ENCODE data around the gene KIFC1.
"Not testable (repeated sequence)": the region's sequence is repeated elsewhere in the genome, so short reads cannot be mapped to it uniquely, and the experiment has no call there.

Gene KIFC1

DNA sequence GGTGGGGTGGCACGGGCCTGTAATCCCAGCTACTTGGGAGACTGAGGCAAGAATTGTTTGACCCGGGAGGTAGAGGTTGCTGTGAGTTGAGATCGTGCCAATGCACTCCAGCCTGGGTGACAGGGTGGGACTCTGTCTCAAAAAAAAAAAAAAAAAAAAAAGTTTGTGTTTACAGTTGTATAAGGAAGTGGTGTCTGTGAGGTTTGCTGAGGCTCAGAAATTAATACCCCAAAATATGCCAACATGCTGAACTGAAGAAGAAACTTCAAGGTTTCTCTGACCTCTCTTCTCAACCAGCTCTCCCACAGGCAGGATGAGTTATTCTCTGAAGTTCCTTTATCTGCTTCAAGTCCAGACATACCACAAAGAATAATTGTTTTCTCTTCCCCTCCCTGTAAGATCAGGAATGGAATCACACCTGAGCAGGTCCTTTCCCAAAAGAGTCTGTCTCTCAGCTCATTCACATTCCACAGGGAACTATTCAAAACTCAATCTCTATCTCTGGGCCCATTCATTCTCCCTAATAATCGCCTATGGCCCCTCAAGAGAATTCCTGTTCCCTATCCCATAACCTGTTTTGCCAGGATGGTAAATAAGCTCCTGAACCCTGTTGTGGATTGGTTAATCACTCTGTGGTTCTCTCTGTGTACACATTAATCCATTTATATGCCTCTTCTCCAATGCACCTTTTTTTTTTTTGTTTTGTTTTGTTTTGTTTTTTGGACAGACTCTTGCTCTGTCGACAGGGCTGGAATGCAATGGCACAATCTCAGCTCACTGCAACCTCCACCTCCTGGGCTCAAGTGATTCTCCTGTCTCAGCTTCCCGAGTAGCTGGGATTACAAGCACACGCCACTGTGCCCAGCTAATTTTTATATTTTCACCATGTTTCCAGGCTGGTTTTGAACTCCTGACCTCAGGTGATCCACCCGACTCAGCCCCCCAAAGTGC, 17.4 kb upstream of the KIFC1 start:
- in situ Hi-C loops (cut with MboI; ENCODE audit: low sequenced_read_pairs): no loop called here

DNA sequence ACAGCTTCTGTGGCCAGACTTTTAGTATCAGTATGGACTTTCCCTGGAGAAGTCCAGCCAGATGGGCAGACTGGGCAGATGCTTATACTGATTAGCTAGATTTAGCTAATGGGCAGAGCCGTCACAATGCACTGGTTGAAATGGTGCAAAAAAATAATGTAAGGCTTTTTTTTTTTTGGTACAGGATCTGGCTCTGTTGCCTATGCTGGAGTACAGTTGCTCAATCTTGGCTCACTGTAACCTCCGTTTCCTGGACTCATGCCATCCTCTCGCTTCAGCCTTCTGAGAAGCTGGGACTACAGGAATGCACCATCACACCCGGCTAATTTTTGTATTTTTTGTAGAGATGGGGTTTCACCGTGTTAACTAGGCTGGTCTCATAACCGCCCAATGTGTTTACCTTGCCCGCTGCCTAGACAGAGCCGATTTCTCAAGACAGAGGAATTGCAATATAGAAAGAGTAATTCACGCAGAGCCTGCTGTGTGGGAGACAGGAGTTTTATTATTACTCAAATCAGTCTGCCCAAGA, 16.4 kb upstream of the KIFC1 start:
- in situ Hi-C loops (cut with MboI; ENCODE audit: low sequenced_read_pairs): no loop called here

DNA sequence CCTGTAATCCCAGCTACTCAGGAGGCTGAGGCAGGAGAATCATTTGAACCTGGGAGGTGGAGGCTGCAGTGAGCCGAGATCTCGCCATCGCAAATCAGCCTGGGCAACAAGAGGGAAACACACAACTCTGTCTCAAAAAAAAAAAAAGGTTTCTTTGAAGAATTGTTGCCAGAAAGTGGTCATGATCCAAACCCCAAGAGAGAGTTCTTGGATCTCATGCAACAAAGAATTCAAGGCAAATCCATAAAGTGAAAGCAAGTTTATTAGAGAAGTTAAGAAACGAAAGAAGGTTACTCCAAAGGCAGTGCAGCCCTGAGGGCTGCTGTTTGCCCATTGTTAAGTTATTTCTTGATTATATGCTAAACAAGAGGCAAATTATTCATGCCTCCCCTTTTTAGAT, 14.5 kb upstream of the KIFC1 start:
- in situ Hi-C loops (cut with MboI; ENCODE audit: low sequenced_read_pairs): no loop called here

DNA sequence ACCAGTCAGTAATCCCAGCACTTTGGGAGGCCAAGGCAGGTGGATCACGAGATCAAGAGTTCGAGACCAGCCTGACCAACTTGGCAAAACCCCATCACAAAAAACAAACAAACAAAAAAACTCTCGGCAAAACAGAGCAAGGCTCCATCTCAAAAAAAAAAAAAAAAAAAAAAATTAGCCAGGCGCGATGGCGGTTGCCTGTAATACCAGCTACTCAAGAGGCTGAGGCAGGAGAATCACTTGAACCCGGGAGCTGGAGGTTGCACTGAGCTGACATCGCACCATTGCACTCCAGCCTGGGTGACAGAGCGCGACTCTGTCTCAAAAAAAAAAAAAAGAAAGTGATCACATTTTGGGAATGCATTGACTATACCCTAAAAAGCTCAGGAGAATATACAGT, 12.4 kb upstream of the KIFC1 start:
- in situ Hi-C loops (cut with MboI; ENCODE audit: low sequenced_read_pairs): not testable (repeated sequence)

DNA sequence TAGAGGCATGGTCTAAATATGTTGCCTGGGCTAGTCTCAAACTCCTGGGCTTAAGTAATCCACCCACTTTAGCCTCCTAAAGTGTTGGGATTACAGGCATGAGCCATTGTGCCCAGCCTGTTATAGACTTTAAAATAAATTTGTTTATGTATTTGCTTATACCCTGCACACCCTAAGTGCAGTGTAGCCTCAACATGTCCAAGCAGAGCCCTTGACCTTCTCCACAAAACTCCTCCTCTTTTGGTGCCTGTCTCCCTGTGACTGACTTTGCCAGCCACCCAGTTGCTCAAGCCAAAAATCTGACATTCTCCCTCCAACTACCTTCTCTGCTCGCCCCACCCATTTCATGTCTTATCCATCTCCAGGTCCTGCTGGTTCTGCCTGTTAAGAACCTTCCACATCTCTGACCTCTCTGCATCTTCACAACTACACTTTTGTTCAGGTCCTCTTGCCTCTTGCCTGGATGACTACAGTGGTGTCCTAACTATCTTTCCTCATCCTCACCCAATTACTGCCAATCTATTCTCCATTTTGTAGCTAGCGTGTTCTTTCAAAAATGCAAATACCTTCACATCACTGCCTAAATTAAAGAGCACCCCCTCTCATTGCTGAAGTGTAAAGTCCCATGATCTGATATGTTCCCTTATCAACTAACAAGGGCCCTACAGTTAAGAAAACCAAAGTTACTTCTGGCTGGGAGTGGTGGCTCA, 11.2 kb upstream of the KIFC1 start:
- in situ Hi-C loops (cut with MboI; ENCODE audit: low sequenced_read_pairs): no loop called here

DNA sequence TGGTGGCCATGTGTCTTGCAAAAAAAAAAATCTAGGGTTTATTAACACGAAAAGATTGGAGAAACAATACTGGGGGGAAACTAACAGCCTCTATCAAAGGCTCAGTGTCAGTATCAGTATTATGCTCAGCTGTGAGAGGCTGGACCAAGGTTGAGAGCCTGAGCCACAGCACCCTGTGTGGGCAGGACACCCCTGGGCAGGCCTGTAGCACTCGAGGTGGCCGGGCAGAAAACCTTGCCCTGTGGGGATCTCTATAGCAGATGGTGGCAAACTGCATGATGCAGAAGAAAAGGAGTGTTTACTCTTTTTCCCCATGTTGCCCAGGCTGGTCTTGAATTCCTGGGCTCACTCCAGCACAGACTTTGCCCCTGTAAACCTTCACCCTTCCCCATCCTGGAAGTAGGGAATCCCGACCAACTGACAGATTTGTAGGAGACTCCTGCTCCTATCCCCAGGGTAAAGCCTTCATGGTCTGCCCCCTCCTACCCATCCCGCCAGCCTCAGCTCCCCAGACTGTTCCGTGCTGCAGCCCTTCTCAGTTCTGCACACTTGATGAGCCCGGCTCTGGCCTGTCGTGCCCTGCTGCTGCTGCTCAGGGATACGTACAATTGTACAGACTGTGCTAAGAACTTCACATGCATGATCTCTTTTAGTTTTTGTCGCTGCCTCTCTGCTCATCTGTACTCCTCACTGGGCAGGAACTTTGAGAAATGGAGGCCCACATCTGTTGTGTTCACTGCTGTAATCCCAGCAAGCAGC, 8.0 kb upstream of the KIFC1 start:
- in situ Hi-C loops (cut with MboI; ENCODE audit: low sequenced_read_pairs): no loop called here

DNA sequence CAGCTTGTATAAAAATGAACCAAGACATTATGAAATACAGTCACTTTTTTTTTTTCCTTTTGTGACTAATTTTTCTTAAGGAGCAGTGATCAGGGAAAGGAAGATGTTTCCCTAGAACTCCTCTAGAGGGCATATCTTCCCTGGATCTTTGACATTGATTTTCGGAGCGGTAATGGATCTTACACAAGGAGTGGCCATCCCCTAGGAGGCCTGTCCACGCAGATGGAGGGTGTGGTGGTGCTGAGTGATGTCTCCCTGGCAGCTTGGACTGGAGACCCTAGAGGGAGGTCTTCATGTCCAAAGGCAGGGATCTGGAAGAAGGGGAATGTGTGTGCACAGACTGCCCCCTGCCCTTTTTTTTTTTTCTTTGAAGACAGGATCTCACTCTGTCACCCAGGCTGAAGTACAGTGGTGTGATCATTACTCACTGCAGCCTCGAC, 7.0 kb upstream of the KIFC1 start:
- in situ Hi-C loops (cut with MboI; ENCODE audit: low sequenced_read_pairs): no loop called here

DNA sequence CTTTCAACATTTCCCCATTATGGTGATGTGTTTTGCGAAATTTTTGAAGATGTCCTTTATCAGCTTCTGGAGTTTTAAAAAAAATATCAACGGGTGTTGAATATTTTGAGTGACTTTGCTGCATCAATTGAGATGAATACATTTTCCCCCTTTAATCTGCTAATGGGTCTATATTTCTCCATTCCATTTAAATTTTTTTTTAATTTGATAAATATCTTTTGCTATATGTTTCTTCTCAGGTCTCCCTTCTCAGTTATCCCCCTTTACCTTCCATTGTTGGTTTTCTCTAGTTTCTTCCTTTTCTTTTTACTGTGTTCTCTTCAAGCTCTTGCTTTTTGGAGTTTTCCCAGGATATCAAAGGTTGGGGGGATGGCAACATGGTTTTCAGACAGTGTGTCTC, 1.4 kb upstream of the KIFC1 start:
- in situ Hi-C loops (cut with MboI; ENCODE audit: low sequenced_read_pairs): no loop called here

DNA sequence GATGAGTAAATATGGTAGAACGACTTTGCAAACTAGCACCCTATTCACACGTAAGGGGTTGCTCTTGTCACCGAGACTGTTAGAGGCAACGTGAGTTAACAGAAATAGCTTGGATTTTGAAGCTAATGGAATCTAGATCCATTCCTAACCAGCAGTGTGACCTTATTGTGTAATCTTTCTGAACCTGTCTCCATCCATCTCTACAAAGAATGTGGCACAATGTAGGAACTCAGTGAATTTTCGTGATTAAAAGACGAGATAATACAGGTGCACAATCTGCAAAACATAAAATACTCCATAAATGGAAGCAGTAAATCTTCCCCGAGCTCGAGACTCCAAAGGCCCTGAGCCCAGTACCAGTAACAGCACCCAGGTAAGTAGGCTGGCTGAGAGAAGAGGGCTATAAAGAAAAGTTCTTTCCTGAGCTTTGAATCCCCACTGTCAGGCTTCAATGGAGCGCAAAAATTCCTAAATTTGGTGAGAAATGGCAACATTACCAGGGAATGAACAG, 801 bp upstream of the KIFC1 start:
- in situ Hi-C loops (cut with MboI; ENCODE audit: low sequenced_read_pairs): no loop called here

DNA sequence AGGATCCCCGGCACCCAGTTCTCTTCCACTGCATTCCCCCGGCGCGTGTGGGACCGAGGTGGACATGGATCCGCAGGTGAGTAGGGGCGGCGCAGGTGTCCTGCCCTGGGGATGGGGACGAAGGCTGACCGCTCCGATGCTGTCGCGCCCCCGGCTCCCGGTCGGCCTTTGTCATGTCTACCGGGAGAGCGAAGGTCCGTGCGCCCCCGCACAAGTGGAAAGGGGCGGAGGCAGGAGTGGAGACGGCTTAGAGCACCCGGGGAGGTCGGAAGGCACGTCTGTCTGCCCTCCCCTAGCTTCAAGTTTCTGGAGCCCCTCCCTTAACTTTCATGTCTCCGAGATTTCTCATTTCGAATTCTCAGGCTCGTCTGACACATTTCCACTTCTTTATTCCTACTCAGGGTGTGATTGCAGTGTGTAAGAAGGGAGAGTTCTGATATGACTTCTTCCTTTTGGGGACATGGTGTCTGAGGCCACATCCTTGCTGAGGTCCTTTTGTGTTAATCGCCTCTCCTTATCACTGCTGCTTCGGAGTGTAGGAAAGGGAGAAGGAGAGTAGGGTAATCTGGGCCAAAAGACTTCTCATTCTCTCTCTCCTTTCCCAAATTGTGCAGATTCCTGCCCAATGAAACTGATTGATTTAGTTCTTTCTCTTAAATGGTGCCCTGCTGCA, 435 bp downstream of the KIFC1 start:
- in situ Hi-C loops (cut with MboI; ENCODE audit: low sequenced_read_pairs): no loop called here

DNA sequence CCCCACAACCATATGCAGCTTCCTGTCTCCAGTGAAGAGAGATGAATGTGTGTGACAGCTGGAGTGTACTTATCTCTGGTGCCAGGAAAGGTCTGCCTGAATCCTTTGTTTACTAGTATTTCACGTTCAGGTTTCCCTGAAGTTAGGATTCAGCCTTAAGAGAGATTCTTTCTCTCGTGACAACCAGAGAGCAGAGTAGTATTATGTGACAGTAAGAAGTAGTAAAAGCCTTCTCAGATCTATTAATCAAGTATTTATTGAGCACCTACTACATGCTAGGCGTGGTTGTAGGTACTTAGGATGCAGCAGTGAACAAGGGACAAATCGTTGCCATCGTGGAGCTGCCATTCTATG, 949 bp downstream of the KIFC1 start:
- in situ Hi-C loops (cut with MboI; ENCODE audit: low sequenced_read_pairs): no loop called here

DNA sequence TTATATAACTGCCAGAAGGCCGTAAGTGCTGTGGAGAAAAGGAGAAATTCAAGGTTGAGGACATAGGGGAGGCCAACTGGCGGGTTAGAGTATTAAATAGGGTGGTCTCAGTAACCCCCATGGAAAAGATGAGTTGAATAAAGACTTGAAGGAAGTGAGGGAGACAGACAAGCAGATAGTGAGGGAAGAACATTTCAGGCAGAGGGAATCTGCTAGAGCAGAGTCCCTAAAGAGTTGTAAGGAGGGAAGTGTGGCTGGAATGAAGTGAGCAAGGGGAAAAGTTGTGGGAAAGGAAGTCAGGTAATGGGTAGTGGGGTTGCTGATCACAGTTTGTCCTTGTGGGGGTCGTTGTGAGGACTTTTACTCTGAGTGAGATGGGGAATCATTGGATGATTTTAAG, 1.4 kb downstream of the KIFC1 start:
- in situ Hi-C loops (cut with MboI; ENCODE audit: low sequenced_read_pairs): no loop called here

DNA sequence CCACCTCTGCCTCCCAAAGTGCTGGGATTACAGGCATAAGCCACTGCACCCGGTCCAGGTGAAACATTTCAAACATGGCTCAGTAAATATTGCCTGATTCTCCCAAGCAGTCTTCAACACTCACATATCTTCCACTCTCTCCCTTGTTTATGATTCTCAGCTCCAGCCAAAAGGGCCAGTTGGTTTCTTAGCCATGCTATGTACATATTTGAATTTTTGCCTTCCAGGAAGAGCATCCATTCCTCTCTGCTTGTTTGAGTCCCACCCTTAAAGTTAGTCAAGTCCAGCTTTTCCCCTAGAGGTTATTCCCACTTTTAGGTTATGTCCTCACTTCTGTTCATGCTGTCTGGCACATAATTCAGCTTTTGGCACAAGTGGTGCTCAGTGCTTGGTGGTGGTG, 5.9 kb downstream of the KIFC1 start:
- in situ Hi-C loops (cut with MboI; ENCODE audit: low sequenced_read_pairs): no loop called here

DNA sequence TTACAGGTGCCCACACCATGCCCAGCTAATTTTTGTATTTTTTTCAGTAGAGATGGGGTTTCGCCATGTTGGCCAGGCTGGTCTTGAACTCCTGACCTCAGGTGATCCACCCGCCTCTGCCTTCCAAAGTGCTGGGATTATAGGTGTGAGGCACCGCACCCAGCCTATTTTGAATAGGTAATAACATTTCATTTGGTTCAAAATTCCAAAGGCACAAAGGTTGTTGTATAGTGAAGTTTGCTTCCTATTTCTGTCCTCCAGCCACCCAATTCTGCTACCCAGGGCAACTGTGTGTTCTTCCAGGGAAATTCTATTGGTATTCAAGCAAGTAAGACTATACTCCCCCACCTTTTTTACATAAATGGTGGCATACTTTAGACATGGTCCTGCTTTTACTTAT, 7.0 kb downstream of the KIFC1 start:
- in situ Hi-C loops (cut with MboI; ENCODE audit: low sequenced_read_pairs): not testable (repeated sequence)

DNA sequence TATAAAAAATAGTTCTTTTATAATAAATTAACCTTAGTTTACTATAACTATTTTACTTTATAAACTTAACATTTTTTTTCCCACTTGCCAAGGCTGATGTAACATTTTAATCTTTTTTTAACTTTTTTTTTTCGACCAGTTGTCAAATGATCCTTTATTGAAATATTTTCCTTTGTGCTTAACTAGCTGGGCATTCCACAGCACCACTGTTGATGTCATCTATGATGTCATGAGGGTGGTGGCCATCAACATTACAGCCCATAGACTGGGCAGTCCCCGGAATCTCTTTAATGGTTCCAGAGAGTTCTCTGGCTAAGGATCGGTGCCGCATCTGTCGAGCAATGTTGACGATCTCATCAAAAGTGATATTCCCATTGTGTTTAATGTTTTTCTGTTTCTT, 8.3 kb downstream of the KIFC1 start:
- in situ Hi-C loops (cut with MboI; ENCODE audit: low sequenced_read_pairs): not testable (repeated sequence)

DNA sequence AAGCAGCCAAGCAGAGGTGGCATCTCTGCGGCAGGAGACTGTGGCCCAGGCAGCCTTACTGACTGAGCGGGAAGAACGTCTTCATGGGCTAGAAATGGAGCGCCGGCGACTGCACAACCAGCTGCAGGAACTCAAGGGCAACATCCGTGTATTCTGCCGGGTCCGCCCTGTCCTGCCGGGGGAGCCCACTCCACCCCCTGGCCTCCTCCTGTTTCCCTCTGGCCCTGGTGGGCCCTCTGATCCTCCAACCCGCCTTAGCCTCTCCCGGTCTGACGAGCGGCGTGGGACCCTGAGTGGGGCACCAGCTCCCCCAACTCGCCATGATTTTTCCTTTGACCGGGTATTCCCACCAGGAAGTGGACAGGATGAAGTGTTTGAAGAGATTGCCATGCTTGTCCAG, 13.3 kb downstream of the KIFC1 start:
- in situ Hi-C loops (cut with MboI; ENCODE audit: low sequenced_read_pairs): no loop called here

DNA sequence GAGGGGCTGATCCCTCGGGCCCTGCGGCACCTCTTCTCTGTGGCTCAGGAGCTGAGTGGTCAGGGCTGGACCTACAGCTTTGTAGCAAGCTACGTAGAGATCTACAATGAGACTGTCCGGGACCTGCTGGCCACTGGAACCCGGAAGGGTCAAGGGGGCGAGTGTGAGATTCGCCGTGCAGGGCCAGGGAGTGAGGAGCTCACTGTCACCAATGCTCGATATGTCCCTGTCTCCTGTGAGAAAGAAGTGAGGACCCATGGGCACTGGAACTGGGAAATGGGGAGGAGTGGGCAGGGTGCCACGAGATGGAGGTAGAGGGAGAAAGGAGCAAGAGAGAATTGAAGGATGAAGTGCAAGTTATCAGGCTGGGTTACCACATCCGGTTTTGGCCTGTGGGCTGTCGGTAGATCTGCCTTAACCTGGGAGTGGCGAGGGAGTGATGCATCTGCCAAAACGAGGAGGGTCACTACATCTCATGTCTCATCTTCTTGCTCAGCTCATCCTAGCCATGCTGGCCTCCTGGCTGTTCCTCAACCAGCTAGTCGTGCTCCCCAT, 13.8 kb downstream of the KIFC1 start:
- in situ Hi-C loops (cut with MboI; ENCODE audit: low sequenced_read_pairs): no loop called here

DNA sequence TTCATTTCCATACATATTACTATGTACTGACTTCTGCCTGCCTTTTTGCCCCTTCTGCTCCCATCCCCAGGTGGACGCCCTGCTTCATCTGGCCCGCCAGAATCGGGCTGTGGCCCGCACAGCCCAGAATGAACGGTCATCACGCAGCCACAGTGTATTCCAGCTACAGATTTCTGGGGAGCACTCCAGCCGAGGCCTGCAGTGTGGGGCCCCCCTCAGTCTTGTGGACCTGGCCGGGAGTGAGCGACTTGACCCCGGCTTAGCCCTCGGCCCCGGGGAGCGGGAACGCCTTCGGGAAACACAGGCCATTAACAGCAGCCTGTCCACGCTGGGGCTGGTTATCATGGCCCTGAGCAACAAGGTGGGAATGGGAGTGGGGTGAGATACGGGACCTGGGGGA, 14.5 kb downstream of the KIFC1 start:
- in situ Hi-C loops (cut with MboI; ENCODE audit: low sequenced_read_pairs): no loop called here

DNA sequence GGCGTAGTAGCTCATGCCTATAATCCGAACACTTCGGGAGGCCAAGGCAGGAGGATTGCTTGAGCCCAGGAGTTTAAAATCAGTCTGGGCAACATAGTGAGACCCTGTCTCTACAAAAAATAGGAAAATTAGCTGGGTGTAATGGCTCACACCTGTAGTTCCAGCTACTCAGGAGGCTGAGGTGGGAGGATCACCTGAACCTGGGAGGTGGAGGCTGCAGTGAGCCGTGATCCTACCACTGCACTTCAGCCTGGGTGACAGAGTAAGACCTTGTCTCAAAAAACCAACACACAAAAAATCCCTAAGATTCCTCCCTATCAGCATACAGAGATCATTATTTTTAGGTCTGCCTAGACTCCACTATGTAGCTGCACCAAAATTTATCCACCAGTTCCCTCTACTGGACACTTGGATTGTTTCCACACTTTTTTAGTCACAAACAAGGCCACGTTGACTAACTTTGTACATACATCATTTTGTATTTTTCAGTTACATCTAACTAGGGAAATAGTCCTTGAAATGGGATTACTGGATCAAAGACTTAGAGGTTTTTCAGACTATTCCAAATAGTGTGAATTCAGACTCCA, 15.6 kb downstream of the KIFC1 start:
- in situ Hi-C loops (cut with MboI; ENCODE audit: low sequenced_read_pairs): no loop called here

Data from HL-60/S4 treated with retinoic acid at 250 ng/mL for 4 days and 3 days (cell line).